ENCODE data around the gene NXPH1. TPM values are rescaled to one million over a fixed set of nuclear protein-coding genes. Genes with fewer than 3 reads are reported as not detected.

Gene NXPH1
- polyA plus RNA-seq, 3 donors, result not detected

DNA sequence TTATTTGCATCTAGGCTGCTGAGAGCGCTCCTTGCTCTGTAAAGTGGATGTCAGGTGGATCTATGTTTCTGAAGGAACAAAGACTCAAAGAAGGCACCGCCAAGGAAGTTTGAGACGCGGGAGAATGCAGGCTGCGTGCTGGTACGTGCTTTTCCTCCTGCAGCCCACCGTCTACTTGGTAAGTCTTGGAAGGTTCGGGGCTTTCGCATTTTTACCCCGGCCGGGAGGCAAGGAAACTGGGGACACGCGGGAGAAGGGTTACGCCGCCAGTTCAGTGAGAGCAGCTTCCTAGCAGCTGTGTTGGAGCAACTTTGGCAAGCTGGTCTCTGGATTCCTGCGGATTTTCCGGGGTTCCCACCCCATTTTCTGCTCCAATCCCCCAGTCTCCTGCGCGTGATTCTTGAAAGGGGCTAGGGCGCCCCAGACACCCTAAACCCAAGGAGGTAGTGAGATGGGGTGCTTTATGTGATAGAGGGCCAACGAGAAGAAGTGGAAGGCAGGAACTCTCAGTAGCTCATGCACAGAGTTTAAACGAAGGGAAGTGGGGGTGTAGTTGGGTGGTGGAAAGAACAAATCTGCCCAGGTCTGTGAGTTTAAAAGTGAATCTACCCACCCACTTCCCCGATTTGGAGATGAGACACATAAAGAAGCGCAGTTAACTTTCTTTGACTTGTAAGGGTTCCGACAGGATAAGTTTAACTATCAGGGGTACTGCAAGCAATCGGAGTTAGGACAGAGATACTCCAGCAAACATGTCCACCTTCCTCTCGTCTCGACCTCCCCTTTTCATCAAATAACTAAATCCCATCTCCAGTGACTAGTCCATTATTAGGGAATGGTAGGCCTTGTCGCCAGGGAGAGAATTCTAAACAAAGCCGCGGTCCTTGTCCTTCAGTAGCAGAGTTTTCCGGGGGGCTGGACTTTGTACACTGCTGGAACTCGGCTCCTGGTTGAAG is 2.5 kb downstream of the NXPH1 start:
- no peak for DNase-seq

DNA sequence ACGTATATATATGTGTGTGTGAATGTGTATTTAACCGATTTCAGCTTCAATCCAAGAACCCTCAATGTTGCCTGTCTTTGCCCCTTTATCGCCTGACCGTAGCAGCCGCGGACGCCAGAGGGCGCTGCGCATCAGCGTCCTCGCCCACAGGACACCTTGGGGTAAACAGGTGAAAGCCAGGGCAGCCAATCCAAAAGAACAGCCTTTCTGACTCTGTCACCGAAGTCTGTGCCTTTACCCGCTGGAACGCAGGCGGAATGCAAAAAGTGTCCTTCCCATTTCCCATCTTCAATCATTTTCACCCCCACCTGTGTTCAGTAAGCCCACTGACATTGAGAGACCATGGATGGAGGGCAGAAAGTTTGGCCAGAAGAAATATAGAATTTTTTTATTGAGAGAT is 3.6 kb downstream of the NXPH1 start:
- DNase-seq, result no peak

GRCh38 chr7:8437606-8438005 is 4.2 kb downstream of the NXPH1 start:
- DNase-seq, result no peak

- no peak for DNase-seq
Measured at GRCh38 chr7:8440670-8441069, 7.3 kb downstream of the NXPH1 start.

DNA sequence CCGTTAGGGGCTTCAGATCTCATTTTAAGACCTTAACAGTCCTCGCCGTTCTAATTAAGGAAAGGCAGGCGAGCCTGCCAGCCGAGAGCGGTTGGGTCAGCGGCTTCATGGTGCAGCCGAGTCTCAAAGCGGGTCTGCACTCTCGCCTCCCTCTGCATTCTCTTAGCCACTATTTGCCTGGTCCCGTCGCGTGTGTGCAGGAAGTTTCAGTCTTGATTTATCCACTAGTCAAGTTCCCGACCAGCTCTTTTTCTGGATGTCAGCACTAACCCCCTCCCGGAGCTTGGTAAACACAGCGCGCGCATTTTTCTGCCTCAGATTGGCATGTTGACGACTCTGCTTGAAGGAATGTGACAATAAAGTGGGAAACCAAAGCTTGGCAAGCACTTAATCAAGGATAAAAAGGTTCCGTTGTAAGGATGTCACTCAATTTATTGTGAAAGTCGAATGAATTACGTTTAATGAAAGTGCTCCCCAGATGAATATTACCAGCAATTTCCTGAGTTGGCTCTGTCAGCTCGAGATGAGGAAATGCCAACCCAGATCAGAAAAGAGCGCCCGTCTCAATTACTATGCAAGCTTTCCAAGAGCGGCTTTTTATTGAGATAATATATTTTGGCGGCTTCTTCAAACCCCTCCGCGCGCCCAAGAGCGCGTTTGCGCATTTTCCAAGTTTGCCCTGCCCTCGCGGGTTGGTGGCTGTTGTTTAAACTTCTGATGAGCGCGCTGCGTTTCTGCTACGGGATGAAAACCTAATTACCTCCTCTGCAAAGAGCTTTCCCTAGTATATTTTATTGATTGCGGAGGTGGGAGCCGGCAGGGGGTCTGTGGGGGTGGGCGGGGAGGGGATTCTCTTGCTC is 7.9 kb downstream of the NXPH1 start:
- no peak for DNase-seq

- no peak for DNase-seq
Measured at GRCh38 chr7:8442051-8442813, 8.8 kb downstream of the NXPH1 start.

DNA sequence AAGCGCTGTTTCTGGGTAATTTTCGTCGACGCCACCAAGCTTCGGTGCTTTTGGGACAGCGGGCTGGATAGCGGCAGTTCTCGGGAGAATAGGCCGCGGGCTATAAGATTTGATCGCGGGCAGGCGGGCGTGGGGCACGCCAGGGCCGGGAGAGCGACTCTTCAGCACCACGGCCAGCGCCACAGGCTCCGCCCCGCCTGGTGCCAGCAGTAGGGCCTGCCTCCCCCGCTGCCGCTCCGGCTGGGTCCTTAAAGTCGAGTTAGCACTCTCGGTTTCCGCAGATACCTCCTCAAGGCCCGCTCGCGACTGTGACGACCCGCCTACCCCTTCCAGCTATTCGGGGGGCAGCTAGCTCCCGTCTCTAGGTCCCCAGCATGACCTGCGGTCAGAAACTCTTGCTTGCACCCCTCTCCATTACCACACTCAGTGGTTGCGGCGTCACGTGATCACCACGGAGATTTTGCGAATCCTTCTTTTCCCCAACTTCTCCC is 9.4 kb downstream of the NXPH1 start:
- peak; percentile 81 for DNase-seq

GRCh38 chr7:8443576-8444467 is 10.4 kb downstream of the NXPH1 start:
- DNase-seq, result no peak

DNA sequence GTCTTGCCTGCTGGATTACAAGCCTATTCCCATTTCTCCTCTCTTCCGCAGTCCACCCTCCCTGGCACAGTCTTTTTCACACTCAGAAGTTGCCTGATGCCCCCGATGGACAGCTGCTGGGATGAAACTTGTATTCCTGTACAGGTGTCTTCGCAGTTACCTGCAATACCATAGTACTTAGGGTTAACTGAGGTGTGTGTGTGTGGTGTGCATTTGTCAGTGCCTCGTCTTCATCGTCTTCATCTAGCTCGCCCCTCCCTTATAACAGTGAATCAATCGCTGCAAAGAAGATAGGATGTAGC is 11.0 kb downstream of the NXPH1 start:
- no peak for DNase-seq

DNA sequence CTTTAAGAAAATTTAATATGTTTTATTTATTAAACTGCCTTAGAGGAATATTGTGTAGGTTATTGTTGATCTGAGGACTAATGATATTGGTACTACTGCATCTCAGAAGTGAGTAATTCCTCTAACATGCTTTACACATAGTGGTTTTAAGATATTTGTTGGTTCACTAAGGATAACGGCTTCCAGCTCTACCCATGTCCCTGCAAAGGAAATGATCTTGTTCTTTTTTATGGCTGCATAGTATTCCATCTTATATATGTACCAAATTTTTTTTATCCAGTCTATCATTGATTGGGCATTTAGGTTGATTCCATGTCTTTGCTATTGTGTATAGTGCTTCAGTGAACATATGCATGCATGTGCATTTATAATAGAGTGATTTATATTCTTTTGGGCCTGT is 20.1 kb downstream of the NXPH1 start:
- DNase-seq, result no peak

DNA sequence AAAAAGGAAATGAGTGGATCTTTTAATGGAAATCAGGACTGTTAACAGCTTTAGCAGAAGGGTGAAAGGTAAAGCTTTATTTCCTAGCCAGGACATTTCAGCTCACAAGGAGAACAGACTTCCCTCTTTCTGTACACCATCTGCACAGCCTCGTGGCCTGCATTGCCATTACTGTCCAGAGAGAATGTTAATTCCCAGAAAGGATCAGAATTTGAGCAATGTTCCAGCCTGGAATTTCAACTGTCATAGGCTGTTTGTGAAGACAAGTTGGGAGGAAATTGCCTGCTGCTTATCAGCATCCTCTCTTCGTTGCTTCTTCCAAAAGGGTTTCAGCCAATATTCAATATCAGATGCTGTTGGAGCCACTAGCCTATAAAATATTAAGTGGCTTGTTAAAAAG is 22.0 kb downstream of the NXPH1 start:
- no peak for DNase-seq

- no peak for DNase-seq
Measured at GRCh38 chr7:8462309-8462708, 28.9 kb downstream of the NXPH1 start.

DNA sequence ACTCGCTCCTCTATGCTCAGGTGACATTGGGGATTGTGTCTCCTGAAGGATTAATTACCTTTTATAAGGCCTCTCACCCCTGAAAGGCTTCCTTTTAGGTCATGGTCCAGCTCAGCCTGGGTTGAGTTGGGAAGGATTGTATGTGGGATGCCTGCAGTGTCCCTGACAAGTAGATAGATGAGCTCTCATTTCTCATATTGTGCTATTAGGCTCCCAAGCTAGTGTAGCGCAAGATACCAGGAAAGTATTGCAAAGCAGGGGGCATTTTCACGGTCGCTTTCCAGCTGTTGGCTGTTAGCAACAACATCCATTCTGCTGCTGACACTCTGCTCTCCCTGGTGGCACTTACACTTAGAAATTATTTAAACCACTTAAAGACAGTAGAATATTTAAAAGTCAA is 31.9 kb downstream of the NXPH1 start:
- DNase-seq, result no peak

- DNase-seq, result no peak
Measured at GRCh38 chr7:8480527-8480926, 47.1 kb downstream of the NXPH1 start.

GRCh38 chr7:8481096-8481495 is 47.7 kb downstream of the NXPH1 start:
- DNase-seq, result no peak

DNA sequence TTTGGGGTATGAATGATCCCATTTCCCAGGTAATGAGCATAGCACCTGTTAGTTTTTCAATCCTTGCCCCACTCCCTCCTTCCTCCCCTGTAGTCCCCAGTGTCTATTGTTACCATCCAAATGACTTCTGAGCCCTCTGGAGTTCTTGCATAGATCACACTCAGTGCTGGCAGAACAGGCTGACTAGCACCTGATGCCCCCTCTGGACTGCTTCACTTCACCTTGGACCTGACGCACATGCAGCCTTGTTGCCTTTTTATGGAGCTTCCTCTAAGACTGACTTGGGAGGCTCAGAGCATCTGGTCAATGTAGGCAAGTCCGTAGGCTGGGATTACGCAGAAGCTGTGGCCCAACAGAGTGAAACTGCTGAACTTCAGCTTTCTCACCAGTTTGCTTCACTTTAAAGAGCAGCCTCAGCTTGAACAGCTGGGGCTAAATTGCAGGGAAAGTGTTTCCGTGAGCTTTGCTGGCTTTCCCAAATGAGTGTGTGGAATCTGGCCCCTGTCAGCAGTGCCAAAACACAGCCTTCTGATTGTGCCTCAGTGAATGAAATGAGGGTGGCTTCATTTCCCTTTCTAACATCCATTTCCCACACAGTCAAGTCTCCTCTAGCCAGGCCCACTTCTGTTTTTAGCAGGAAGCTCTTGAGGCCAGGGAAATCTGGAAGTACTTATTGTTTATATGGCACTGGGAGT is 48.5 kb downstream of the NXPH1 start:
- DNase-seq, result no peak

- no peak for DNase-seq
Measured at GRCh38 chr7:8490391-8491045, 57.1 kb downstream of the NXPH1 start.

GRCh38 chr7:8491106-8491505 is 57.7 kb downstream of the NXPH1 start:
- no peak for DNase-seq

DNA sequence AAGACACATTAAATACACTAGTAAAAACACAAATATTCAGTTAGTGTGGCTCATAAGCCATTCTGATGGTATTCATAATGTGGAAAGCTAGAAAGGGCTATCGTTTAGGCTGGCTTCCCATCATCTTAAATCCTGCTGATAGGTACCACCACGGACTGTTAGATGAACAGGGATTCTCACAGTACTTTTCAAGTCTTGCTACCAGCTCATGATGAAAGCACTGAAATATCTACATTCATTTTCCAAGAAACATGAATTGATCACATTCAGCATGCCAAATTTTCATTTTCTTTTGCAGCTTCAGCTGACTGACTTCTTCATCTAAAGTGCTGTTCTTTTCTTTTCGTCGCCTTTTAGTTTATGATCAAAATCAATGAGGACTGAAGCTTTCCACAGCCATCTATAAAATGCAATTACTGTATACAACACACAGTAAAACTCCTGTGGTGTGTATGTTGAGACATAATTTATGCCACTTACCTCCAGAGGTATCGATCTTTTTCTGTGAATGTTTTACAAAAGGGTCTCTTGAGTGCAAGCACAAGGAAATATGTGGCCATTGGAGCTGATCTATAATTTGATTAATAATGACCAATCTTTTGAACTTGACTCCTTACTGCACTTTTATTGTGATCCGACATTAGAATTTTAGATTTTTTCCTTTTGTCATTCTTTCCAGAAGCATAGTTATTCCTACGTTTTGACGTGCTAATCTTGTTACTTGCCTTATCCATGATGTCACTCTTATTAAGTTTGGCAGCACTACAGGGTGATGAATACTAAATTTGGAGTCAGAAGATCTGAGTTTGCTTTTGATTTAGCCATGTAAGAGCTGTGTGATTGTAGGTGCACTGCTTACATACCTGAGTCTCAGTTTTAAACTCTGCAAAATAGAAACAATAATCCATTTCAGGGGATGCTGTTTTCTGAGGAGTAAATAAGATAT is 58.4 kb downstream of the NXPH1 start:
- DNase-seq, result no peak

Measured in renal pelvis (tissue), 4 donors.